ENCODE data around the gene SLC25A40.
A peak's percentile ranks its signal among the peaks of the same experiment; 100 is the strongest.

The SLC25A40 gene

DNA sequence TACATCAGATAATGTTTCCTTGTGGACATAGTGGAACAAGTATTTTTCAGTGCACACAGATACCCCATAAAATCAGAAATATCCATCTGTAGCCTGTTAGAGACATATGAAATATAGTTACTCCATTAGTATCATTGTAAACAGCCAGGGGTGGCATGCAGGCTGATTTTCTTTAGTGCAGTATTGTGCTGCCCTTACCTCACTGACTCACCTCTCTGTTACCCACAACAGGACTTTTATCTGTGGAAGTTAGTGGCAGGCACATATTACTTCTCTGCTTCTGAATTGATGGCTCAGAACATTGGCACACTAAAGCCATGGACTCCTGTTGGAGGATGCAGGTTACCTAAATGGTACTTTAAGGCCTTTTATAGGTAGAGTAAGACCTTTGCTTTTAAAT, 70.0 kb downstream of the SLC25A40 start:
- H3K4me3 ChIP-seq (ENCODE audit: low read depth, low read length), result no peak overlapping the region
- TF ChIP-seq, protein P1, sequence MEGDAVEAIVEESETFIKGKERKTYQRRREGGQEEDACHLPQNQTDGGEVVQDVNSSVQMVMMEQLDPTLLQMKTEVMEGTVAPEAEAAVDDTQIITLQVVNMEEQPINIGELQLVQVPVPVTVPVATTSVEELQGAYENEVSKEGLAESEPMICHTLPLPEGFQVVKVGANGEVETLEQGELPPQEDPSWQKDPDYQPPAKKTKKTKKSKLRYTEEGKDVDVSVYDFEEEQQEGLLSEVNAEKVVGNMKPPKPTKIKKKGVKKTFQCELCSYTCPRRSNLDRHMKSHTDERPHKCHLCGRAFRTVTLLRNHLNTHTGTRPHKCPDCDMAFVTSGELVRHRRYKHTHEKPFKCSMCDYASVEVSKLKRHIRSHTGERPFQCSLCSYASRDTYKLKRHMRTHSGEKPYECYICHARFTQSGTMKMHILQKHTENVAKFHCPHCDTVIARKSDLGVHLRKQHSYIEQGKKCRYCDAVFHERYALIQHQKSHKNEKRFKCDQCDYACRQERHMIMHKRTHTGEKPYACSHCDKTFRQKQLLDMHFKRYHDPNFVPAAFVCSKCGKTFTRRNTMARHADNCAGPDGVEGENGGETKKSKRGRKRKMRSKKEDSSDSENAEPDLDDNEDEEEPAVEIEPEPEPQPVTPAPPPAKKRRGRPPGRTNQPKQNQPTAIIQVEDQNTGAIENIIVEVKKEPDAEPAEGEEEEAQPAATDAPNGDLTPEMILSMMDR (IDR thresholded peaks at IDR 0.05; ENCODE audit: borderline replicate concordance, insufficient read depth, low read depth, low read length), result no peak

DNA sequence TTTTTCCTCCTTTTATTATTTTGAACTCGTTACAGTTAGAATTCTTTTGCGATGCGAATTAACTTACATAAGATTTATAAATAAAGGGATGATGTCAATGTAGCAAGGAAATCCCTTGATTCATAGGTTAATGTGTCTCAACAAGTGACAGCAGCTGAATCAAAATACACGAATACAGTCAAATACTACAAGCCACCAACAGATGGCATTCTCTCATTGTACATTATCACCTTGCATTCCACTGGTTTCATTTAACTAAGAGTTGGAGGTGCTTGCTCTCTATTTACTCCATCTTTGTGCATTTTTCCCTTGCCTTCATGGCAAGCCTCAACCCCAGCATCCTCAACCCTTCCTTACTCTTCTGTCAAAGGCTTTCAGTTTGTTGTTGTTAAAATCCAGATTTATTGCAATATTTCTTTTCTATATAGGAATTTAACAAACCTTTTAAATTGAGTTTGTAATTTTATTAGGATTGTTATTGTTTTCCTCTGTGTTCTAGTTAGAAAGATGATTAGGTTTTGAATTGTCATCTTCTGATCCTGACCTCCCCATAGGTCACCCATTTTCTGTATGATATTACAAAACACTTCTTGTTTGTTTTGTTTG, 78.3 kb downstream of the SLC25A40 start:
- TF ChIP-seq, protein P1 (IDR thresholded peaks at IDR 0.05; ENCODE audit: borderline replicate concordance, insufficient read depth, low read depth, low read length), result peak; percentile 52; the same call in 1 of the 2 replicates

DNA sequence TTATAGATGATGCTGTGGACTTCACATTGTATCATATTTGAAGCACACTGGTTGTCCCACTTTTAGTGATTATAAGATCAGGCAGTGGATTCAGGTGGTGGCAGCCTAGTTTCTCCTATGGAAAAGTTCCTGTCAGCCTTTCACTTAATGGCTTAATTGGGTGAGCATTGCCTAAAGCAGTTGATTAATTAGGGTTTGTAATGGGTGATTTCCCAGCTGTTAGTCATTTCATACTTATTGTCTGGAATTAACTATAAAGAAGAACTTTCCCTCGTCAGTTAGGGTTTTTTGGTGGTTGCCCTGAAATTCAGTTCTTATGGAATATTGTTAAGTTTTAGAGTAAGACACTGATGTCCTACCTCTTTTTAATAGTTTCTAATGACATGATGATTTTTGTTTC, 78.8 kb downstream of the SLC25A40 start:
- TF ChIP-seq, protein P1 (IDR thresholded peaks at IDR 0.05; ENCODE audit: borderline replicate concordance, insufficient read depth, low read depth, low read length), result no peak
- no peak overlapping the region for H3K4me3 ChIP-seq (ENCODE audit: low read depth, low read length)

More for the DNA sequence above, 78.3 kb downstream of the SLC25A40 start:
- no peak overlapping the region for H3K4me3 ChIP-seq (ENCODE audit: low read depth, low read length)

DNA sequence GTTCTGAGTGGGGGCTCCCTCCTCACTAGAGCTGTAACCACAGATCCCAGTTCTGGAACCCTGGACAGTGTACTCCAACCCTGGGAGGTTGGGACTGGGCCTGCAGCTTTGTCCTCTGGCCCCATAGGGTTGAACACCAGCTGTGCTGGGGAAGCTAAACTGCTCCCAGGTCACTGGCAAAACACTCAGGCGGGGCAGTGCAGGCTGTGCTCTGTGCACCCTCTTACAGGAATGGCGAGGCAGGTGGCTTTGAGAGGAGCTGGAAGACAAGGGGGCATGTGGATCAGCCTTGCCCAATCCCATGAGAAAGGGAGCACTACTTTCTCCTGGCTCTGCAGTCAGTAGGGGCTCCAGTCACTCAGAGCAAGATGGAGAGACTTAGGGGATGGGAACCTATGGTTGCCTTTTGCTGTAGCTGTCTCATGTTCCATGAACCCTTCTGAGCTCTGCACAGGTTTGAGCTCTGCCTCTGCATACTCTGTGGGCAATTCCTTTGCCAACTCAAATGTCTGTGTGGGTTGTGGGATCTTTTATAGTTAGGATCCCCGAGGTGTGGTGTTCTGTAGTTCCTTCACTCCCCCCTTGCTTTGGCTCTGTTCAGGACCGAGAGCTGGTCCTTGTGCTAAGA, 90.7 kb downstream of the SLC25A40 start:
- no peak overlapping the region for H3K4me3 ChIP-seq (ENCODE audit: low read depth, low read length)
- TF ChIP-seq, protein P1 (IDR thresholded peaks at IDR 0.05; ENCODE audit: borderline replicate concordance, insufficient read depth, low read depth, low read length), result no peak

DNA sequence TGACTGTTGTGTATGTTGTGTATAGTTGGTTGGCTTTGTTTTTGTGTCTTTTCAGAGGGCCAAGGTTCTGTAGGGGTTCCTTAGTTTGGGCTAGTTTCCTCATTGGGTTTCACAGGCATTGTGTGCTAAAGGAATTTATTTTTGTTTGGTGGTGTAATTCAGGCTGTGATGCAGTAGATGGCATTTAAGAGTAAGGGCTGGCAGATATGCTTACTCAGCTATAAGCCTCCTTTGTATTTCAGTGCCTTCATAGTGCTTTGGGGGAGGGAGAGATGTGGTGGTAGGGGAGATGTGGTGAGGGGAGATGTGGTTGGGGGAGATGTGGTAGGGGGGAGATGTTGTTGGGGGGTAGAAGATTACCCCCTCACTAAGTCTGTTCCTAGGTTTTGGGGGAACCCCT, 91.7 kb downstream of the SLC25A40 start:
- TF ChIP-seq, protein P1 (IDR thresholded peaks at IDR 0.05; ENCODE audit: borderline replicate concordance, insufficient read depth, low read depth, low read length), result no peak
- no peak overlapping the region for H3K4me3 ChIP-seq (ENCODE audit: low read depth, low read length)
